GM12891 (cell line): ENCODE data around the gene SPDYE6. TPM values are rescaled to one million over a fixed set of nuclear protein-coding genes. Genes with fewer than 3 reads are reported as not detected.
"Not testable (repeated sequence)": the region's sequence is repeated elsewhere in the genome, so short reads cannot be mapped to it uniquely, and the experiment has no call there.

Experiments used
- DNase-seq: peaks from one replicate; pipeline ENCODE4 v3.0.0; 2011; ENCODE audit warnings: low spot score; ENCODE audit not compliant: insufficient read length
- FAIRE-seq: peaks from 2 replicates; lab custom pipeline; 2011; peaks lifted over from hg19 to GRCh38; lab: Jason Lieb, UNC
- PAX5 ChIP-seq: IDR thresholded peaks from 2 replicates; pipeline ENCODE4 v1.6.1; 2011; ENCODE audit warnings: low read length, moderate library complexity, mild to moderate bottlenecking; ENCODE audit not compliant: insufficient read depth, severe bottlenecking
- POLR2A ChIP-seq: IDR thresholded peaks from 2 replicates; pipeline ENCODE4 v1.6.1; 2011; ENCODE audit warnings: low read depth, low read length, control low read depth
- POLR2AphosphoS5 ChIP-seq: IDR thresholded peaks from 2 replicates; pipeline ENCODE4 v1.6.1; 2011; ENCODE audit warnings: low read depth, low read length, control low read depth
- POU2F2 ChIP-seq: IDR thresholded peaks from 2 replicates; pipeline ENCODE4 v1.6.1; 2011; ENCODE audit warnings: low read depth, mild to moderate bottlenecking, control low read depth, low read length, moderate library complexity
- SPI1 ChIP-seq: IDR thresholded peaks from 2 replicates; pipeline ENCODE4 v1.6.1; 2011; ENCODE audit warnings: low read depth, low read length, control low read depth
- TAF1 ChIP-seq: IDR thresholded peaks from 2 replicates; pipeline ENCODE4 v1.6.1; 2011; ENCODE audit warnings: low read depth, low read length, control low read depth
- polyA plus RNA-seq: library from polyadenylated mRNA; unstranded; fragments of >200 nt; gene quantifications from one replicate; pipeline ENCODE4 v1.2.1, GENCODE V29; 2012; ENCODE audit warnings: low read depth, missing spikeins, inconsistent platforms; ENCODE audit not compliant: missing spikeins

Gene SPDYE6
- 1.0 TPM for polyA plus RNA-seq

- FAIRE-seq, DNase-seq: not testable (repeated sequence)
Measured at GRCh38 chr7:102356344-102356743, at the start of gene SPDYE6. Gene SPDYE6, minus strand, starts transcription at chr7:102356444. Its CDS starts 421 bp downstream, at chr7:102356023.

GRCh38 chr7:102404862-102405188 is 48.6 kb upstream of the SPDYE6 start:
- not testable (repeated sequence) for DNase-seq, FAIRE-seq

- DNase-seq (no peak), FAIRE-seq (peak; percentile 79)
- TF ChIP-seq TAF1 (no peak), SPI1 (no peak), POLR2AphosphoS5 (no peak)
Measured at GRCh38 chr7:102404005-102404861, 48.0 kb upstream of the SPDYE6 start.

- TF ChIP-seq POLR2AphosphoS5 (no peak), PAX5 (no peak), SPI1 (no peak), POU2F2 (no peak), POLR2A (no peak), TAF1 (no peak)
- FAIRE-seq (no peak), DNase-seq (no peak)
Measured at GRCh38 chr7:102403563-102403962, 47.3 kb upstream of the SPDYE6 start.

GRCh38 chr7:102400360-102400759 is 44.1 kb upstream of the SPDYE6 start:
- no peak for DNase-seq
- FAIRE-seq: no peak
- no peak for TF ChIP-seq POU2F2
- no peak for TF ChIP-seq TAF1
- no peak for TF ChIP-seq POLR2A
- peak; percentile 76 for TF ChIP-seq PAX5

- FAIRE-seq (no peak), DNase-seq (no peak)
- TF ChIP-seq POU2F2 (no peak), TAF1 (no peak), POLR2AphosphoS5 (no peak), PAX5 (no peak), SPI1 (no peak), POLR2A (no peak)
Measured at GRCh38 chr7:102398543-102398942, 42.3 kb upstream of the SPDYE6 start.

- DNase-seq: no peak
- no peak for FAIRE-seq
- TF ChIP-seq SPI1: no peak
- no peak for TF ChIP-seq POLR2A
- no peak for TF ChIP-seq TAF1
- no peak; the same call in 1 of the 2 replicates for TF ChIP-seq POLR2AphosphoS5
- TF ChIP-seq POU2F2: no peak
- TF ChIP-seq PAX5: no peak
Measured at GRCh38 chr7:102396710-102397019, 40.4 kb upstream of the SPDYE6 start.

GRCh38 chr7:102395873-102396709 is 39.8 kb upstream of the SPDYE6 start, which contains the start of gene PRKRIP1:
Gene PRKRIP1, plus strand, starts transcription at chr7:102396363. Its CDS starts 49 bp downstream, at chr7:102396412.
- peak; percentile 97 for TF ChIP-seq SPI1
- peak; percentile 40 for TF ChIP-seq PAX5
- TF ChIP-seq POLR2A: peak; percentile 76
- TF ChIP-seq POU2F2: peak; percentile 100
- peak; percentile 89 for TF ChIP-seq POLR2AphosphoS5
- TF ChIP-seq TAF1: 0 out of 2 replicates have a peak, but pooled peaks have one; percentile 9
- peak; percentile 96 for FAIRE-seq
- DNase-seq: peak; percentile 87

- no peak for TF ChIP-seq POLR2AphosphoS5
- TF ChIP-seq POLR2A: no peak
- no peak for TF ChIP-seq PAX5
- TF ChIP-seq POU2F2: no peak
- no peak for TF ChIP-seq TAF1
- no peak for TF ChIP-seq SPI1
- no peak for FAIRE-seq
- no peak for DNase-seq
Measured at GRCh38 chr7:102395592-102395872, 39.3 kb upstream of the SPDYE6 start.

GRCh38 chr7:102393467-102393866 is 37.2 kb upstream of the SPDYE6 start:
- DNase-seq (no peak), FAIRE-seq (no peak)
- no peak for TF ChIP-seq PAX5
- TF ChIP-seq POLR2A: no peak

GRCh38 chr7:102392330-102392729 is 36.1 kb upstream of the SPDYE6 start:
- FAIRE-seq (no peak), DNase-seq (no peak)
- TF ChIP-seq SPI1 (no peak), PAX5 (no peak), POLR2A (no peak), POU2F2 (no peak), TAF1 (no peak), POLR2AphosphoS5 (no peak)
